Measurements from ENCODE around the gene BMS1. TPM values are rescaled to one million over a fixed set of nuclear protein-coding genes. Genes with fewer than 3 reads are reported as not detected.

BMS1 gene
- total RNA-seq, 1 experiment from 2014 or later: 35.9 TPM

DNA sequence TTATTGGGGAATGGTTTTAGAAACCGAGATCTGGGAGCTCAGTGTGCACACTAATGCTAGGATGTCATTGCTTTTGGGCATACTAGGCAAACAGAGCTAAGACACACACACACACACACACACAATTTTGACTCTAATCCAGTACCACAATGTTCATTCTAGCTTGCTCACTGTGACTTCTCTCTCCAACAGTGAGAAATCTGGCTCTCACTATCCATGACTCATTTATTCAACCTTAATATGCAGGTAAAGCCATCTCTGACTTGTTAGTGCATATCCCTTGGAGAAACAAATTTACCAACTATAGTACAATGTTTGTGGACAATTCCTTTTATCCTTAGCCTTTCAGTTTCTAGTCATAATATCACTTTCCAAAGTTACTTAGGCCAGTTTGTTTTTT, 5.9 kb upstream of the BMS1 start:
- H3K27ac ChIP-seq (ENCODE audit: low read depth, low read length, poor library complexity, severe bottlenecking): no peak overlapping the region
- H3K4me3 ChIP-seq (ENCODE audit: low read depth, low read length, poor library complexity, severe bottlenecking): no peak overlapping the region
- peaks cover 3% of the 10 kb centered on the region for H3K27me3 ChIP-seq (replicated peaks; ENCODE audit: insufficient read depth, low read depth, low read length, poor library complexity)
- no peaks in the 10 kb centered on the region for H3K36me3 ChIP-seq (ENCODE audit: insufficient read depth, low read length, poor library complexity, severe bottlenecking)
- BruUV-seq (replicated peaks): no TSS peak
- H3K9me3 ChIP-seq (ENCODE audit: low read depth, low read length, poor library complexity, severe bottlenecking): no peaks in the 10 kb centered on the region
- no peak for DNase-seq (ENCODE audit: low spot score)
- TF ChIP-seq EZH2 (IDR thresholded peaks at IDR 0.05; ENCODE audit: borderline replicate concordance, low read depth, low read length, poor library complexity, severe bottlenecking): no peak
- TF ChIP-seq, protein P1, sequence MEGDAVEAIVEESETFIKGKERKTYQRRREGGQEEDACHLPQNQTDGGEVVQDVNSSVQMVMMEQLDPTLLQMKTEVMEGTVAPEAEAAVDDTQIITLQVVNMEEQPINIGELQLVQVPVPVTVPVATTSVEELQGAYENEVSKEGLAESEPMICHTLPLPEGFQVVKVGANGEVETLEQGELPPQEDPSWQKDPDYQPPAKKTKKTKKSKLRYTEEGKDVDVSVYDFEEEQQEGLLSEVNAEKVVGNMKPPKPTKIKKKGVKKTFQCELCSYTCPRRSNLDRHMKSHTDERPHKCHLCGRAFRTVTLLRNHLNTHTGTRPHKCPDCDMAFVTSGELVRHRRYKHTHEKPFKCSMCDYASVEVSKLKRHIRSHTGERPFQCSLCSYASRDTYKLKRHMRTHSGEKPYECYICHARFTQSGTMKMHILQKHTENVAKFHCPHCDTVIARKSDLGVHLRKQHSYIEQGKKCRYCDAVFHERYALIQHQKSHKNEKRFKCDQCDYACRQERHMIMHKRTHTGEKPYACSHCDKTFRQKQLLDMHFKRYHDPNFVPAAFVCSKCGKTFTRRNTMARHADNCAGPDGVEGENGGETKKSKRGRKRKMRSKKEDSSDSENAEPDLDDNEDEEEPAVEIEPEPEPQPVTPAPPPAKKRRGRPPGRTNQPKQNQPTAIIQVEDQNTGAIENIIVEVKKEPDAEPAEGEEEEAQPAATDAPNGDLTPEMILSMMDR (conservative IDR thresholded peaks at IDR 0.05; ENCODE audit: low read depth, low read length): no peak
- no peaks in the 10 kb centered on the region for H3K4me1 ChIP-seq (ENCODE audit: insufficient read depth, low read length, poor library complexity, severe bottlenecking)
- ChIA-PET CTCF (interaction anchor here (1.1 kb wide), 1 partner anchor 23 kb away, joined by 3 read pairs; no protein-coding TSS in a partner anchor), POLR2A (ENCODE audit: low non-redundant PET) (no interaction called here)
- intact Hi-C loops (cut with micrococcal nuclease; ENCODE audit: unreplicated experiment): no loop called here

DNA sequence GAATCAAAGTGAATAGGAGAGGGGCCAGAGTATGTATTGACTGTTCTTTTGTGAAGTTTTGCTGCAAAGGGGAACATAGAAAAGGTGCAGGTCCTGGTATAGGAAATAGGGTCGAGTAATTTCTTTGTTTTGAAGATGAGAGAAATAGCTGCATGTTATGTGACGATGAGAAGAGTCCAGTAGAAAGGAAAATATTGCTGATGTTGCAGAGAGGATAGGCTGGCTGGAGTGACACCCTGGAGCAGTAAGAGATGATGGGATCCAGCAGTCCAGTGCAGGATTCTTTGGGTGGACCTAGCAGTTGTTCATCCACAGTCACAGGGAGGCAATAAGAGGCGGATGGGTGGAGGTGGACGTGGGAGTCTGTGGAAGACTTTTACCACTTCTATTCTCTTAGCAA, 2.1 kb upstream of the BMS1 start:
- Histone ChIP-seq H3K9me3 (ENCODE audit: low read depth, low read length, poor library complexity, severe bottlenecking) (no peaks in the 10 kb centered on the region), H3K27ac (ENCODE audit: low read depth, low read length, poor library complexity, severe bottlenecking) (no peak overlapping the region), H3K4me3 (ENCODE audit: low read depth, low read length, poor library complexity, severe bottlenecking) (no peak overlapping the region), H3K36me3 (ENCODE audit: insufficient read depth, low read length, poor library complexity, severe bottlenecking) (peaks cover 13% of the 10 kb centered on the region), H3K27me3 (replicated peaks; ENCODE audit: insufficient read depth, low read depth, low read length, poor library complexity) (peaks cover 3% of the 10 kb centered on the region), H3K4me1 (ENCODE audit: insufficient read depth, low read length, poor library complexity, severe bottlenecking) (peaks cover 7% of the 10 kb centered on the region)
- POLR2A ChIA-PET (ENCODE audit: low non-redundant PET): no interaction called here
- intact Hi-C loops (cut with micrococcal nuclease; ENCODE audit: unreplicated experiment): no loop called here
- no peak for DNase-seq (ENCODE audit: low spot score)
- BruUV-seq (replicated peaks): no TSS peak
- TF ChIP-seq, protein P1 (conservative IDR thresholded peaks at IDR 0.05; ENCODE audit: low read depth, low read length): no peak
- no peak for TF ChIP-seq EZH2 (IDR thresholded peaks at IDR 0.05; ENCODE audit: borderline replicate concordance, low read depth, low read length, poor library complexity, severe bottlenecking)
- CTCF ChIA-PET: no interaction called here

DNA sequence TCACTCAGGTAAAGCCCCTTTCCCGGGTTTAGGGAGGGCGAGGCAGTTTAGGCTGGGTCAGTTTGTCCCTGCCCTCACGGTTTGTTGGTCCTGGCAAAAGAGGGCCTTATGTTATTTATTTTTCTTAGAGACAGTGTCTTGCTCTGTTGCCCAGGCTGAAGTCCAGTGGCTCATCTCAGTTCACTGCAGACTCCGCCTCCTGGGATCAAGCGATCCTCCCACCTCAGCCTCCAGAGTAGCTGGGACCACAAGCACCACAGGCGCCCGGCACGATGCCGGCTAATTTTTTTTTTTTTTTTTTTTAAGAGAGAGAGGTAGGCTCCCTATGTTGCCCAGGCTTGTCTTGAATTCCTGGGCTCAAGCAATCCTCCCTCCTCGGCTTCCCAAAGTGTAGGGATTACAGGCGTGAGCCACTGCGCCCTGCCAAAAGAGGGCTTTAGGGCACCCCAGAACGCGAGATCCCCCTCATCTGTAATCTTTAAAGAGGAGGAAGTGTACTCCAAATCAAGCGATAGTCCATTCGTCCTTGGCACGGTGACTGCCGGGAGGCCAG, 626 bp upstream of the BMS1 start:
- intact Hi-C loops (cut with micrococcal nuclease; ENCODE audit: unreplicated experiment): no loop called here
- H3K36me3 ChIP-seq (ENCODE audit: insufficient read depth, low read length, poor library complexity, severe bottlenecking): peaks cover 27% of the 10 kb centered on the region
- H3K4me1 ChIP-seq (ENCODE audit: insufficient read depth, low read length, poor library complexity, severe bottlenecking): peaks cover 7% of the 10 kb centered on the region
- DNase-seq (ENCODE audit: low spot score): peak; percentile 16
- CTCF ChIA-PET: no interaction called here
- H3K27ac ChIP-seq (ENCODE audit: low read depth, low read length, poor library complexity, severe bottlenecking): peak overlapping the region; percentile 91
- BruUV-seq (replicated peaks): TSS peak; percentile 76
- POLR2A ChIA-PET (ENCODE audit: low non-redundant PET): no interaction called here
- H3K27me3 ChIP-seq (replicated peaks; ENCODE audit: insufficient read depth, low read depth, low read length, poor library complexity): peaks cover 3% of the 10 kb centered on the region
- peak overlapping the region; percentile 73 for H3K4me3 ChIP-seq (ENCODE audit: low read depth, low read length, poor library complexity, severe bottlenecking)
- TF ChIP-seq, protein P1 (conservative IDR thresholded peaks at IDR 0.05; ENCODE audit: low read depth, low read length): no peak
- TF ChIP-seq EZH2 (IDR thresholded peaks at IDR 0.05; ENCODE audit: borderline replicate concordance, low read depth, low read length, poor library complexity, severe bottlenecking): no peak
- H3K9me3 ChIP-seq (ENCODE audit: low read depth, low read length, poor library complexity, severe bottlenecking): no peaks in the 10 kb centered on the region
